ENCODE data around the gene CD47.

CD47 gene

GRCh38 chr3:108008931-108009639 lies 81.7 kb downstream of the CD47 start:
- DNase-seq = no peak

GRCh38 chr3:108008106-108008505 lies 82.7 kb downstream of the CD47 start:
- no peak for DNase-seq

GRCh38 chr3:108006881-108007331 lies 83.9 kb downstream of the CD47 start:
- no peak for DNase-seq

- no peak for DNase-seq
Measured at GRCh38 chr3:108006077-108006771, 84.6 kb downstream of the CD47 start.

GRCh38 chr3:108004647-108005046 lies 86.2 kb downstream of the CD47 start:
- DNase-seq = no peak

- DNase-seq = no peak
Measured at GRCh38 chr3:108001457-108001856, 89.4 kb downstream of the CD47 start.

GRCh38 chr3:107999215-107999775 lies 91.5 kb downstream of the CD47 start:
- no peak for DNase-seq

GRCh38 chr3:107997671-107998070 lies 93.2 kb downstream of the CD47 start:
- DNase-seq = no peak

- DNase-seq = no peak
Measured at GRCh38 chr3:107995823-107996222, 95.0 kb downstream of the CD47 start.

- DNase-seq = no peak
Measured at GRCh38 chr3:107994956-107995715, 95.7 kb downstream of the CD47 start.

GRCh38 chr3:107994181-107994580 lies 96.7 kb downstream of the CD47 start:
- DNase-seq = no peak

- no peak for DNase-seq
Measured at GRCh38 chr3:107993771-107994170, 97.1 kb downstream of the CD47 start.

Measured in DMS 273 treated with DMSO at 0.1 percent for 48 hours (cell line).